Spleen (tissue), 7 donors: Measurements from ENCODE around the gene USH2A.

Experiments used
- CTCF ChIP-seq, 11 experiments: fragments of 200-600 bp in 7 of 11; fragments of 450-650 bp in 4 of 11; sonication (generic) in 4 of 11; IDR thresholded peaks in 8 of 11; conservative IDR thresholded peaks in 3 of 11; 1 replicate in 7 of 11; 2 replicates in 4 of 11; pipeline versions ENCODE4 v1.4.0 to v1.8.0; 2016 to 2021; ENCODE audit warnings: antibody characterized with exemption in 11 of 11, inconsistent platforms in 4 of 11, mild to moderate bottlenecking in 1 of 11
- POLR2A ChIP-seq, 3 donors: fragments of 450-650 bp; IDR thresholded peaks; one replicate each; pipeline ENCODE4 v1.5.1; 2017; ENCODE audit warnings: antibody characterized with exemption in 3 of 3, mild to moderate bottlenecking in 1 of 3
- donor health status: DM: no; HTN: no; CAD: no; lungs with moderate emphysema.
- donor health status: DM: no; HTN: no; CAD: no.
- donor health status: DM: no; HTN: no; CAD: no.

DNA sequence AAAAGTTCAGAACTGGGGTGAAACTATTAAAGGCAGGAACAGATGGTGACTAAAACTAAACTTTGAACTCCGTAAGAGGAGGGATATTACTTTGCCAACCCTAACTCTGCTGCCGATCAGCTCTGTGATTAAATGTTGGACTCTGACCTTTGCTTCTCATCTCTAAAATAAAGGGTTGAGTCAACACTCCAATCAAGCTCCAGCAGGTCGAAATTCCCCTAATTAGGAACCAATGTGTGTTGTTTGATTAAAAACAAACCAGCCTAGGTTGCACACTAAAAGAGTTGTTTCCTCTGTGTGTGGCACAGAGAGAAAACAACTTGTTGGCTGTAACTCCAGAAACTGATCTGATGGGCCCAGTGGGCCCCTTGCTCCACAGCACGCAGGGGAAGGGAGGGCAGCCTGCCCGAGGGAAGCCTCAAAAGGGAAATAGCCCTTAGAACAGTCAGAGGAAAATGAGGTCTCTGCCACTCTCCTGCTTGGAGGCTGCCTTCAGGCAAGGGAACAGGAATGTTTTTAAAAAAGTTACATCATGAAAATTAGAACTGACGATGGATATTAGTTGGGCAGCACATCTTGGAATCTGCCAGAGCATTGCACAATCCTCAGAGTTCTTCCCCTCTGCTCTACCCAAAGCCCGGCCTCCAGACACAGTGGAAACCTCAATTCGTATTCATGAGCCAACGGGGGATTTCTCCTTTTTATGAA lies 786.8 kb downstream of the USH2A start:
- TF ChIP-seq CTCF (IDR thresholded peaks at IDR 0.05 in 8 of 11, conservative IDR thresholded peaks at IDR 0.05 in 3 of 11) (no peak), POLR2A (IDR thresholded peaks at IDR 0.05) (no peak)
